ENCODE results near the gene C19orf44. TPM values are rescaled to one million over a fixed set of nuclear protein-coding genes. Genes with fewer than 3 reads are reported as not detected.
"Not testable (repeated sequence)": the region's sequence is repeated elsewhere in the genome, so short reads cannot be mapped to it uniquely, and the experiment has no call there.

C19orf44 gene
- 5.3 and 5.5 TPM in 2 replicates for total RNA-seq
- long read RNA-seq, partial matches to known transcripts = 2 of 20 reads
- long read RNA-seq, other reads (novel, unspliced or antisense) = 14 of 20 reads

DNA sequence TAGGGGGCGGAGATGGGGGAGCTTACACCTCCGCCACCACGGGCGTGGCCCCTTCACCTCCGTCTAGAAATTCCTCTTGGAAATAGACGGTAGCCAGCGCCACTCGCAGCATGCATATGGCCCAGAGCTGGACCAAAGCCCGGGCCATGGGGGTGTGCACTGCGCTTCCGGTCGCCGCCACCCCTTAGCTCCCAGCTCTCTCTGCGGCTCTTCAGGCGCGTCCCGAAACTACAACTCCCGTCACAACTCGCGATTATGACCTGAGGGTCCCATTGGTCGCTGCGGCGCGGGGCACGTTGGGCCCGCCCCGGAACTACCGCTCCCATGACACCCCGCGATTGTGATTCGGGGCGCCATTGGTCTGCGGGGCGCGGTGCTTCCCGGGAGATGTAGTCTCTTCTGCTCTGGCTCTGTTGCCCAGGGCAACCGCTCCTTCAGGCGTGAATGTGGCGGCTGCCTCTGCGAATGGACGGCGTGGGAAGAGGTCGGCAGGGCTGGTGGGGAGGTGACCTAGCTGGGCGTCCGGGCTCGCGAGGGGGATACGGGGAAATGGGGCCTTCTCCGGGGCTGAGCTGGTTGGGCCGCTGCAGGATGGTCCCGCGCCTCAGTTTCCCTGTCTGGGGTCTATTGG lies at the start of gene C19orf44, which contains the start of gene CALR3:
Gene C19orf44, plus strand, starts transcription at position 413 of the 631 bp plus-strand sequence. CDS start 4,399 bp downstream, outside the sequence.
Gene CALR3, minus strand, starts transcription at position 186 of the 631 bp plus-strand sequence. Its CDS starts 38 bp downstream, at position 148.
- Mint-ChIP-seq H3K4me3 (ENCODE audit: unreplicated experiment) (peak within 1 kb of the TSS; percentile 99), H3K27ac (ENCODE audit: unreplicated experiment) (peak within 1 kb of the TSS; percentile 95), H3K27me3 (ENCODE audit: unreplicated experiment) (no peaks in the 10 kb centered on the region), H3K9me3 (ENCODE audit: unreplicated experiment) (no peaks in the 10 kb centered on the region), H3K36me3 (ENCODE audit: unreplicated experiment) (peaks cover 5% of the 10 kb centered on the region), H3K4me1 (ENCODE audit: unreplicated experiment) (peaks cover 28% of the 10 kb centered on the region)
- DNase-seq (ENCODE audit: extremely low spot score, unreplicated experiment) = peak; percentile 99
- TF ChIP-seq, protein P1, sequence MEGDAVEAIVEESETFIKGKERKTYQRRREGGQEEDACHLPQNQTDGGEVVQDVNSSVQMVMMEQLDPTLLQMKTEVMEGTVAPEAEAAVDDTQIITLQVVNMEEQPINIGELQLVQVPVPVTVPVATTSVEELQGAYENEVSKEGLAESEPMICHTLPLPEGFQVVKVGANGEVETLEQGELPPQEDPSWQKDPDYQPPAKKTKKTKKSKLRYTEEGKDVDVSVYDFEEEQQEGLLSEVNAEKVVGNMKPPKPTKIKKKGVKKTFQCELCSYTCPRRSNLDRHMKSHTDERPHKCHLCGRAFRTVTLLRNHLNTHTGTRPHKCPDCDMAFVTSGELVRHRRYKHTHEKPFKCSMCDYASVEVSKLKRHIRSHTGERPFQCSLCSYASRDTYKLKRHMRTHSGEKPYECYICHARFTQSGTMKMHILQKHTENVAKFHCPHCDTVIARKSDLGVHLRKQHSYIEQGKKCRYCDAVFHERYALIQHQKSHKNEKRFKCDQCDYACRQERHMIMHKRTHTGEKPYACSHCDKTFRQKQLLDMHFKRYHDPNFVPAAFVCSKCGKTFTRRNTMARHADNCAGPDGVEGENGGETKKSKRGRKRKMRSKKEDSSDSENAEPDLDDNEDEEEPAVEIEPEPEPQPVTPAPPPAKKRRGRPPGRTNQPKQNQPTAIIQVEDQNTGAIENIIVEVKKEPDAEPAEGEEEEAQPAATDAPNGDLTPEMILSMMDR (IDR thresholded peaks at IDR 0.05) = no peak

DNA sequence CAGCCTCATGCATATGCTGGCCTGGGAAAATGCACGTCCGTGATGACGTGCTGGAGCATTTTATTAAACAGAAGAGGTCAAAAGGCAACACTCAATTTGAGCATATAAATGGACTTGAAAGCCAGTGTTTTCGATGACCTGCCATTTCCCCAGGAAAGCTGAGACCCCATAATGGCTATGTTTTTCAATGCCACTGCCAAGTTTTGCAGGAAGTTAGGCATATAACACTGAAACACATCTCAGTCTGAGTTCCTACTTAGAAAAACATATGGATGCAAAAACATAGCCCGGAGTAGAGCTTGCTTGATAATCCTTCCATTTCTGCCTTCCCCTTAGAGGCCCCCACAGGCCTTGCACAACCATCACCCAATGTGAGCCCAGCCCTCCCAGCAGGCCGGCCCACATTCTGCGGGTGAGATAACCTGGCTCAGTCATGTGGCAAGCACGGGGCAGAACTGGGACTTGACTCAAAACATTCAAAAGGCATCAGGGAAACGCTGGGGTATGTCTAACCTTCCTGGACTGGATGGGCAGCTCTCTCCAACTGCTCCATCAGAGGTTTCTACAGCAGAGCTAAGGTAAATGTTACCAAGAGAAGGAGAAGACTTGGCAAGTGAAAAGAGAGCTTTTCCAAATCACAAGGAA lies 49.3 kb upstream of the C19orf44 start:
- no peak for DNase-seq (ENCODE audit: extremely low spot score, unreplicated experiment)
- Mint-ChIP-seq H3K36me3 (ENCODE audit: unreplicated experiment) (no peaks in the 10 kb centered on the region), H3K9me3 (ENCODE audit: unreplicated experiment) (no peaks in the 10 kb centered on the region), H3K27me3 (ENCODE audit: unreplicated experiment) (no peaks in the 10 kb centered on the region), H3K4me3 (ENCODE audit: unreplicated experiment) (no peak overlapping the region), H3K4me1 (ENCODE audit: unreplicated experiment) (peaks cover 58% of the 10 kb centered on the region), H3K27ac (ENCODE audit: unreplicated experiment) (peak overlapping the region; percentile 80)
- TF ChIP-seq, protein P1 (IDR thresholded peaks at IDR 0.05) = no peak

DNA sequence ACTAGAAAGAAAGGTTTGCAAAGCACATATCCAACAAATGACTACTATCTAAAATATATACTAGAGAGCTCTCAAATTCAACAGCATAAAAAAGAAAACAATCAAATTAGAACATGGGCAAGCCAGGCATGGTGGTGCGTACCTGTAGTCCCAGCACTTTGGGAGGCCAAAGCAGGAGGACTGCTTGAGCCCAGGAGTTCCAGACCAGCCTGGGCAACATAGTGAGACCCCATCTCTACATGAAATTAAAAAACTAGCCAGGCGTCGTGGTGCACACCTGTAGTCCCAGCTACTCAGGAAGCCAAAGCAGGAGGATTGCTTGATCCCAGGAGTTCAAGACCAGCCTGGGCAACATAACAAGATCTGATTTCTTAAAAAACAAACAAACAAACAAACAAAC lies 47.3 kb upstream of the C19orf44 start:
- H3K36me3 Mint-ChIP-seq (ENCODE audit: unreplicated experiment); DNase-seq (ENCODE audit: extremely low spot score, unreplicated experiment); H3K27me3 Mint-ChIP-seq (ENCODE audit: unreplicated experiment); H3K4me3 Mint-ChIP-seq (ENCODE audit: unreplicated experiment); H3K27ac Mint-ChIP-seq (ENCODE audit: unreplicated experiment); H3K9me3 Mint-ChIP-seq (ENCODE audit: unreplicated experiment): not testable (repeated sequence)
- peaks cover 63% of the 10 kb centered on the region for H3K4me1 Mint-ChIP-seq (ENCODE audit: unreplicated experiment)

DNA sequence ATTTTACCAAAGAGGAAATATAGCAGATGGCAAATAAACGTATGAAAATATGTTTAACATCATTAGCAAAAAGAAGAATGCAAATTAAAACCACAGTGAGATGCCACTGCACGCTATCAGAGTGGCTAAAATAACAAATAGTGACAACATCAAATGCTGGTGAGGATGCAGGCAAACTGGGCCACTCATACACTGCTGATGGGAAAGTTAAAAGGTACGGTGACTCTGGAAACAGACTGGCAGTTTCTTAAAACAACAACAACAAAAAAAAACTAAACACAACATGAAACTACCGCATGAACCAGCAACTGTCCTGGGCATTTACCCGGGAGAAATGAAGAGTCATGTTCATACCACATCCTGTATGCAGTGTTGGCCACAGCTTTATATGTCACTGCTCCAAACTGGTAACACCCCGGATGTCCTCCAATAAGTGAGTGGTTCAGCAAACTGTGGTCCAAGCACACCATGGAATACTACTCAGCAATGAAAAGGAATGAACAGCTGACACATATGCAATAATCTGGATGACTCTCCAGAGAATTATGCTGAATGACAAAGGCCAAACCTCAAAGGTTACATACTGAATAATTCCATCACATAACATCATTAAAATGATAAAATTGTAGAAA lies 46.7 kb upstream of the C19orf44 start:
- peak overlapping the region; percentile 16 for H3K27ac Mint-ChIP-seq (ENCODE audit: unreplicated experiment)
- TF ChIP-seq, protein P1 (IDR thresholded peaks at IDR 0.05) = no peak
- no peak overlapping the region for H3K4me3 Mint-ChIP-seq (ENCODE audit: unreplicated experiment)
- peaks cover 1% of the 10 kb centered on the region for H3K36me3 Mint-ChIP-seq (ENCODE audit: unreplicated experiment)
- H3K27me3 Mint-ChIP-seq (ENCODE audit: unreplicated experiment) = no peaks in the 10 kb centered on the region
- H3K9me3 Mint-ChIP-seq (ENCODE audit: unreplicated experiment) = no peaks in the 10 kb centered on the region
- peaks cover 64% of the 10 kb centered on the region for H3K4me1 Mint-ChIP-seq (ENCODE audit: unreplicated experiment)
- no peak for DNase-seq (ENCODE audit: extremely low spot score, unreplicated experiment)

DNA sequence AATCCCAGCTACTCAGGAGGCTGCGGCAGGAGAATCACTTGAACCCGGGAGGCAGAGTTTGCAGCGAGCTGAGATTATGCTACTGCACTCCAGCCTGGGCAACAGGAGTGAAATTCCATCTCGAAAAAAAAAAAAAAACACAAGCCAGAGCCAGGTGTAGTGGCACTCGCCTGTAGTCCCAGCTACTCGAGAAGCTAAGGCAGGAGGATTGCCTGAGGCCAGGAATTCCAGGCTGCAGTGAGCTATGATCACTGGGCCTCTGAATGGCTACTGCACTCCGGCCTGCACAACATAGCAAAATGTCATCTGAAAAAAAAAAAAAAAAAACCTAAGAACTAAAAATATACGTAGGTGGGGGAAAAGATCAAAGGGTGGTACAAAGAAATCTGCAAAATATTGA lies 43.9 kb upstream of the C19orf44 start:
- TF ChIP-seq, protein P1 (IDR thresholded peaks at IDR 0.05) = no peak
- Mint-ChIP-seq H3K27me3 (ENCODE audit: unreplicated experiment) (no peaks in the 10 kb centered on the region), H3K4me1 (ENCODE audit: unreplicated experiment) (peaks cover 63% of the 10 kb centered on the region), H3K4me3 (ENCODE audit: unreplicated experiment) (no peak overlapping the region), H3K9me3 (ENCODE audit: unreplicated experiment) (no peaks in the 10 kb centered on the region), H3K27ac (ENCODE audit: unreplicated experiment) (peak overlapping the region; percentile 35), H3K36me3 (ENCODE audit: unreplicated experiment) (peaks cover 3% of the 10 kb centered on the region)
- DNase-seq (ENCODE audit: extremely low spot score, unreplicated experiment) = no peak
